Endothelial cell of umbilical vein (primary cell): ENCODE measurements around the gene PPA2. TPM values are rescaled to one million over a fixed set of nuclear protein-coding genes. Genes with fewer than 3 reads are reported as not detected.

ENCODE experiments used
- BruUV-seq: library from RNA; stranded (reverse); fragments of 400-500 nt; replicated peaks from 2 replicates; lab custom pipeline; 2021; lab: Mats Ljungman, UMichigan
- CTCF ChIA-PET: fragments of 300-600, 350-600 bp; sonication (Branson Sonifier 250); formaldehyde crosslinking; loops from one replicate; lab custom pipeline; 2021; ENCODE audit warnings: antibody characterized with exemption, inconsistent platforms; lab: Charles Lee
- POLR2A ChIA-PET: fragments of 300-600, 350-600 bp; sonication (Branson Sonifier 250); formaldehyde crosslinking; loops from one replicate; lab custom pipeline; 2021; ENCODE audit warnings: antibody characterized with exemption, inconsistent platforms; lab: Charles Lee
- DNase-seq: peaks from one replicate; pipeline ENCODE4 v3.0.0-alpha.2; 2011; ENCODE audit warnings: low read depth, low spot score
- FAIRE-seq: peaks from 2 replicates; lab custom pipeline; 2011; peaks lifted over from hg19 to GRCh38; lab: Jason Lieb, UNC
- H2AFZ ChIP-seq: 2 replicates; pipeline ENCODE4 v1.6.0; 2012; ENCODE audit warnings: low read depth, low read length, control low read depth, inconsistent platforms
- H3K27ac ChIP-seq: 2 replicates; pipeline ENCODE4 v1.5.1; 2011; ENCODE audit warnings: low read depth, mild to moderate bottlenecking, control low read depth, low read length, moderate library complexity; ENCODE audit not compliant: insufficient read depth
- H3K27me3 ChIP-seq, 2 experiments: 2 replicates each; pipeline versions ENCODE4 v1.6.0 to v1.6.1; 2011; ENCODE audit warnings: low read length in 2 of 2, mixed read lengths in 1 of 2; ENCODE audit not compliant: control insufficient read depth in 2 of 2, insufficient read depth in 2 of 2
- H3K36me3 ChIP-seq, 2 experiments: 2 replicates in 1 of 2; 3 replicates in 1 of 2; pipeline ENCODE4 v1.5.1; 2011; ENCODE audit warnings: low read length in 2 of 2, mild to moderate bottlenecking in 1 of 2, moderate library complexity in 1 of 2; ENCODE audit not compliant: control insufficient read depth in 2 of 2, insufficient read depth in 2 of 2; ENCODE audit errors: extremely low read depth in 1 of 2
- H3K4me1 ChIP-seq: 3 replicates; pipeline ENCODE4 v1.5.1; 2011; ENCODE audit warnings: mild to moderate bottlenecking, low read length; ENCODE audit not compliant: control insufficient read depth, insufficient read depth; ENCODE audit errors: extremely low read depth
- H3K4me2 ChIP-seq: 2 replicates; pipeline ENCODE4 v1.6.1; 2011; ENCODE audit warnings: low read length, control low read depth, mixed read lengths; ENCODE audit not compliant: insufficient read depth
- H3K4me3 ChIP-seq, 3 experiments: fragments of 200-600 bp in 1 of 3; sonication (generic), shearing (Covaris generic) in 1 of 3; replicated peaks in 1 of 3; 2 replicates each; pipeline ENCODE4 v1.5.1; 2011 to 2016; ENCODE audit warnings: control low read depth in 3 of 3, low read length in 3 of 3, mild to moderate bottlenecking in 2 of 3, inconsistent platforms in 1 of 3, low read depth in 1 of 3, moderate library complexity in 1 of 3; ENCODE audit not compliant: insufficient read depth in 1 of 3
- H3K79me2 ChIP-seq: 2 replicates; pipeline ENCODE4 v1.6.0; 2012; ENCODE audit warnings: low read length, inconsistent platforms; ENCODE audit not compliant: control insufficient read depth, insufficient read depth
- H3K9ac ChIP-seq: replicated peaks from 2 replicates; pipeline ENCODE3; 2011; ENCODE audit warnings: low read length, control low read depth; ENCODE audit not compliant: insufficient read depth; ENCODE audit errors: extremely low read depth
- H3K9me1 ChIP-seq: replicated peaks from 3 replicates; pipeline ENCODE4 v1.6.0; 2011; ENCODE audit warnings: mild to moderate bottlenecking, low read length; ENCODE audit not compliant: control insufficient read depth, insufficient read depth; ENCODE audit errors: extremely low read depth
- H3K9me3 ChIP-seq: replicated peaks from 2 replicates; pipeline ENCODE4 v1.5.1; 2012; ENCODE audit warnings: low read length, inconsistent platforms; ENCODE audit not compliant: control insufficient read depth, insufficient read depth
- H4K20me1 ChIP-seq: replicated peaks from 2 replicates; pipeline ENCODE3; 2011; ENCODE audit warnings: mild to moderate bottlenecking, low read length; ENCODE audit not compliant: control insufficient read depth, insufficient read depth; ENCODE audit errors: extremely low read depth
- EZH2 ChIP-seq: IDR thresholded peaks from 2 replicates; pipeline ENCODE4 v1.6.1; 2012; ENCODE audit warnings: borderline replicate concordance, low read depth, mild to moderate bottlenecking, moderate library complexity, low read length, inconsistent platforms; ENCODE audit not compliant: severe bottlenecking
- FOS ChIP-seq: IDR thresholded peaks from 2 replicates; pipeline ENCODE4 v1.6.1; 2011; ENCODE audit warnings: mild to moderate bottlenecking, low read length, moderate library complexity, borderline replicate concordance; ENCODE audit not compliant: insufficient read depth
- GATA2 ChIP-seq: IDR thresholded peaks from 2 replicates; pipeline ENCODE4 v1.7.0; 2011; ENCODE audit warnings: low read depth, mild to moderate bottlenecking, moderate library complexity, mixed read lengths, low read length; ENCODE audit not compliant: insufficient read length, insufficient read depth
- JUN ChIP-seq: IDR thresholded peaks from 2 replicates; pipeline ENCODE4 v1.6.1; 2011; ENCODE audit warnings: borderline replicate concordance, low read depth; ENCODE audit not compliant: insufficient read length, insufficient read depth
- MYC ChIP-seq: IDR thresholded peaks from one replicate; pipeline ENCODE4 v1.6.1; 2011; ENCODE audit warnings: mild to moderate bottlenecking, low read depth, low read length
- POLR2A ChIP-seq: IDR thresholded peaks from 2 replicates; pipeline ENCODE4 v1.6.1; 2012; ENCODE audit warnings: low read depth, mild to moderate bottlenecking, control low read depth, low read length
- POLR2AphosphoS5 ChIP-seq: IDR thresholded peaks from 2 replicates; pipeline ENCODE4 v1.6.1; 2012; ENCODE audit warnings: low read depth, mild to moderate bottlenecking, control low read depth, low read length, moderate library complexity; ENCODE audit not compliant: insufficient read depth
- dilution Hi-C: fragments of 300-500 bp; cut with MboI; formaldehyde crosslinking; loops from one replicate; pipeline ENCODE4 v1.15.0; 2019; ENCODE audit warnings: low sequenced_read_pairs; ENCODE audit not compliant: extremely low pct_ligation_motif_present
- intact Hi-C: fragments of 100-400 bp; cut with micrococcal nuclease; formaldehyde crosslinking; loops from one replicate; pipeline ENCODE4 v1.10.0; 2022
- polyA plus RNA-seq, 4 experiments: library from polyadenylated mRNA; depleted of rRNA in 3 of 4; stranded (reverse) in 3 of 4; unstranded in 1 of 4; fragments of >200 nt; gene quantifications; 2 replicates each; pipeline versions ENCODE4 v1.2.1 to v1.2.3, GENCODE V29; 2011 to 2012; ENCODE audit warnings: missing spikeins in 1 of 4
- total RNA-seq: library from RNA; stranded (reverse); gene quantifications from 2 replicates; pipeline ENCODE4 v1.2.3, GENCODE V29; 2021
- TF ChIP-seq, protein P1 (sequence below): IDR thresholded peaks from 2 replicates; pipeline ENCODE4 v1.6.1; 2011; ENCODE audit not compliant: insufficient read depth, insufficient read length
- TF ChIP-seq, protein P2 (sequence below), 2 donors: IDR thresholded peaks; 1 replicate in 1 of 2; 2 replicates in 1 of 2; pipeline ENCODE4 v1.5.1; 2011; ENCODE audit warnings: low read length in 2 of 2, mild to moderate bottlenecking in 2 of 2, moderate library complexity in 2 of 2, control low read depth in 1 of 2, inconsistent platforms in 1 of 2, low read depth in 1 of 2; ENCODE audit not compliant: insufficient read depth in 1 of 2; ENCODE audit errors: extremely low read depth in 1 of 2

PPA2 gene
- total and polyA plus RNA-seq, 2 donors (not counting 3 experiments of a cell fraction or from before 2014, with no cell fraction given): 30.4 to 58.7 TPM

DNA sequence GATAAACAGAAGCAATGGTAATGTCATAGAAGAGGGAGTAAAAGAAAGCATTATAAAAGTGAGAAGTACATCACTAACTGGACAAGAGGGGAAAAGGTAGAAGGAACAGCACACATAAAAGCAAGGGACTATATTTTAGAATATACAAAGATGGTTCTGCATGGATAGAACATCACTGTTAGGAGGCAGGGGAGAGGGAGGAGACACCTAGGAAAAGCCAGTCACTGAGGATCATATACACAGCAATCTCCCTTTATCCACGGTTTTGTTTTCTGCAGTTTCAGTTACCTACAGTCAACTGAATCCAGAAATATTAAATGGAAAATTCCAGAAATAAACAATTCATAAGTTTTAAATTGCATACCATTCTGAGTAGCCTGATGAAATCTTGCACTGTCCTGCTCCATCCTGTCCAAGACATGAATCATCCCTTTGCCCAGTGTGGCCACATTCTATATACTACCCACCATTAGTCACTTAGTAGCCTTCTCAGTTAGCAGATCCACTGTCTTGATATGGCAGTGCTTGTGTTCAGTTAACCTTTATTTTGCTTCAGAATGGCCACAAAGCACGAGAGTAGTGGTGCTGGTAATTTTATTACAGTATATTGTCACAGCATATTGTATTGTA lies 74.2 kb downstream of the PPA2 start:
- no TSS peak for BruUV-seq
- Histone ChIP-seq H3K4me2 (no peak overlapping the region), H4K20me1 (no peaks in the 10 kb centered on the region), H3K27me3 (no peaks in the 10 kb centered on the region), H3K9me3 (no peaks in the 10 kb centered on the region), H3K79me2 (no peaks in the 10 kb centered on the region), H3K9ac (no peak overlapping the region), H3K4me1 (peaks cover 2% of the 10 kb centered on the region), H3K4me3 (no peak overlapping the region), H3K9me1 (no peaks in the 10 kb centered on the region), H2AFZ (no peak overlapping the region), H3K36me3 (no peaks in the 10 kb centered on the region), H3K27ac (no peak overlapping the region)
- CTCF ChIA-PET: no interaction called here
- DNase-seq: peak; percentile 27
- intact Hi-C loops: no loop called here
- TF ChIP-seq GATA2 (peak; percentile 63), FOS (peak; percentile 61), POLR2A (no peak), JUN (no peak), MYC (no peak)
- dilution Hi-C loops: no loop called here
- FAIRE-seq: no peak
- POLR2A ChIA-PET: no interaction called here

DNA sequence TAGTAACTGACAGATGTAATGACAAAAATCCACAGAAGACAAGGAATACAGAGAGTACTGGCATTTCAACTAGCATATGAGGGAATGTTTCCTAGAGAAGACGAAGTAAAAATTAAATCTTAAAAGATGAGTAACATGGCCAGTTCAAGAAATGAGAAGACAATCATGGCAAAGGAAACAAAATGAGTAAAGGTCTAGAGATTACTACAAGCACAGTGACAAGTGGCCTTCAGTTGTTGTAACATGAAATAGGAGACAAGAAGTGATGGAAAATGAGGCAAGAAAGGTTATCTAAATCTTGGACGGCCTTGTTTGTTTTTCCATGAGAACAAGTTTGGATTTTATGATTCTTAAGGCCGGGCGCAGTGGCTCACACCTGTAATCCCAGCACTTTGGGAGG lies 81.0 kb downstream of the PPA2 start:
- FAIRE-seq: peak; percentile 26
- Histone ChIP-seq H3K79me2 (no peaks in the 10 kb centered on the region), H3K4me1 (no peaks in the 10 kb centered on the region), H4K20me1 (no peaks in the 10 kb centered on the region), H2AFZ (no peak overlapping the region), H3K9ac (no peak overlapping the region), H3K36me3 (no peaks in the 10 kb centered on the region), H3K9me1 (no peaks in the 10 kb centered on the region), H3K27me3 (no peaks in the 10 kb centered on the region), H3K27ac (no peak overlapping the region), H3K9me3 (no peaks in the 10 kb centered on the region), H3K4me2 (no peak overlapping the region), H3K4me3 (no peak overlapping the region)
- no TSS peak for BruUV-seq
- intact Hi-C loops (no loop called here), dilution Hi-C loops (no loop called here)
- CTCF ChIA-PET: no interaction called here
- POLR2A ChIA-PET: no interaction called here
- no peak for DNase-seq
- TF ChIP-seq, protein P1, sequence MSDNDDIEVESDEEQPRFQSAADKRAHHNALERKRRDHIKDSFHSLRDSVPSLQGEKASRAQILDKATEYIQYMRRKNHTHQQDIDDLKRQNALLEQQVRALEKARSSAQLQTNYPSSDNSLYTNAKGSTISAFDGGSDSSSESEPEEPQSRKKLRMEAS: no peak
- TF ChIP-seq POLR2AphosphoS5: no peak
- no peak for TF ChIP-seq POLR2A
- no peak for TF ChIP-seq JUN
- no peak for TF ChIP-seq EZH2
- TF ChIP-seq, protein P2, sequence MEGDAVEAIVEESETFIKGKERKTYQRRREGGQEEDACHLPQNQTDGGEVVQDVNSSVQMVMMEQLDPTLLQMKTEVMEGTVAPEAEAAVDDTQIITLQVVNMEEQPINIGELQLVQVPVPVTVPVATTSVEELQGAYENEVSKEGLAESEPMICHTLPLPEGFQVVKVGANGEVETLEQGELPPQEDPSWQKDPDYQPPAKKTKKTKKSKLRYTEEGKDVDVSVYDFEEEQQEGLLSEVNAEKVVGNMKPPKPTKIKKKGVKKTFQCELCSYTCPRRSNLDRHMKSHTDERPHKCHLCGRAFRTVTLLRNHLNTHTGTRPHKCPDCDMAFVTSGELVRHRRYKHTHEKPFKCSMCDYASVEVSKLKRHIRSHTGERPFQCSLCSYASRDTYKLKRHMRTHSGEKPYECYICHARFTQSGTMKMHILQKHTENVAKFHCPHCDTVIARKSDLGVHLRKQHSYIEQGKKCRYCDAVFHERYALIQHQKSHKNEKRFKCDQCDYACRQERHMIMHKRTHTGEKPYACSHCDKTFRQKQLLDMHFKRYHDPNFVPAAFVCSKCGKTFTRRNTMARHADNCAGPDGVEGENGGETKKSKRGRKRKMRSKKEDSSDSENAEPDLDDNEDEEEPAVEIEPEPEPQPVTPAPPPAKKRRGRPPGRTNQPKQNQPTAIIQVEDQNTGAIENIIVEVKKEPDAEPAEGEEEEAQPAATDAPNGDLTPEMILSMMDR (IDR thresholded peaks at IDR 0.05; ENCODE audit: extremely low read depth in 1 of 2, insufficient read depth in 1 of 2, low read depth in 1 of 2, low read length in 2 of 2): no peak
